ENCODE data around the gene RBM15. TPM values are rescaled to one million over a fixed set of nuclear protein-coding genes. Genes with fewer than 3 reads are reported as not detected.

RBM15 gene
- total RNA-seq, 1 experiment from 2014 or later: 44.0 TPM

GRCh38 chr1:110355321-110355720 is 16.1 kb downstream of the RBM15 start:
- H3K9ac ChIP-seq (ENCODE audit: low read length): no peak overlapping the region

More at GRCh38 chr1:110355321-110355720, 16.1 kb downstream of the RBM15 start:
- peaks cover 14% of the 10 kb centered on the region; the same call in 1 of the 2 replicates for H4K20me1 ChIP-seq (ENCODE audit: insufficient read depth)
- H3K4me1 ChIP-seq (ENCODE audit: control insufficient read depth in 1 of 2, insufficient read depth in 2 of 2, low read length in 2 of 2): peaks cover 6% of the 10 kb centered on the region in 2 experiments; a peak in 2 of 4 replicates
- no peaks in the 10 kb centered on the region for H3K9me3 ChIP-seq (ENCODE audit: control insufficient read depth in 1 of 2, insufficient read depth in 1 of 2, low read depth in 1 of 2, low read length in 2 of 2)
- ChIA-PET POLR2A (no interaction called here), CTCF (no interaction called here), RAD21 (ENCODE audit: low non-redundant PET in 1 of 2, low total read pairs in 2 of 2, uncharacterized antibody in 2 of 2, unreplicated experiment in 2 of 2) (no interaction called here)
- H3K9me2 ChIP-seq (ENCODE audit: insufficient read depth): no peaks in the 10 kb centered on the region
- no peak overlapping the region for H3K4me3 ChIP-seq (replicated peaks in 1 of 2; ENCODE audit: low read depth in 1 of 2, low read length in 2 of 2)
- intact Hi-C loops (cut with micrococcal nuclease): no loop called here
- no peak for DNase-seq (ENCODE audit: low read depth, low spot score)
- TF ChIP-seq SIN3A (IDR thresholded peaks at IDR 0.05; ENCODE audit: low read depth) (no peak), POLR2AphosphoS5 (IDR thresholded peaks at IDR 0.05; ENCODE audit: low read depth, low read length) (no peak), RAD21 (IDR thresholded peaks at IDR 0.05; ENCODE audit: low read depth) (no peak), EZH2 (IDR thresholded peaks at IDR 0.05) (no peak), CEBPB (IDR thresholded peaks at IDR 0.05; ENCODE audit: low read depth) (no peak), EZH2phosphoT487 (IDR thresholded peaks at IDR 0.05; ENCODE audit: borderline replicate concordance) (no peak), TCF7L2 (IDR thresholded peaks at IDR 0.05; ENCODE audit: borderline replicate concordance, extremely low read depth, insufficient read depth, insufficient read length) (no peak), CTCF (IDR thresholded peaks at IDR 0.05 in 2 of 3, conservative IDR thresholded peaks at IDR 0.05 in 1 of 3; ENCODE audit: borderline replicate concordance in 1 of 3, insufficient read depth in 1 of 3, low read depth in 2 of 3, low read length in 2 of 3) (no peak), ZNF274 (IDR thresholded peaks at IDR 0.05; ENCODE audit: low read depth, low read length) (no peak), CBX3 (IDR thresholded peaks at IDR 0.05; ENCODE audit: low read depth) (no peak), MAX (IDR thresholded peaks at IDR 0.05) (no peak), JUND (IDR thresholded peaks at IDR 0.05) (no peak), EGR1 (IDR thresholded peaks at IDR 0.05; ENCODE audit: low read depth) (no peak), FOSL1 (IDR thresholded peaks at IDR 0.05; ENCODE audit: low read depth) (no peak), YY1 (IDR thresholded peaks at IDR 0.05; ENCODE audit: extremely low read depth, insufficient replicate concordance, low read depth, low read length) (no peak), POLR2A (IDR thresholded peaks at IDR 0.05; ENCODE audit: borderline replicate concordance, extremely low read depth, insufficient read depth, insufficient read length) (no peak), ZFX (IDR thresholded peaks at IDR 0.05) (no peak)
- TF ChIP-seq, protein P1, sequence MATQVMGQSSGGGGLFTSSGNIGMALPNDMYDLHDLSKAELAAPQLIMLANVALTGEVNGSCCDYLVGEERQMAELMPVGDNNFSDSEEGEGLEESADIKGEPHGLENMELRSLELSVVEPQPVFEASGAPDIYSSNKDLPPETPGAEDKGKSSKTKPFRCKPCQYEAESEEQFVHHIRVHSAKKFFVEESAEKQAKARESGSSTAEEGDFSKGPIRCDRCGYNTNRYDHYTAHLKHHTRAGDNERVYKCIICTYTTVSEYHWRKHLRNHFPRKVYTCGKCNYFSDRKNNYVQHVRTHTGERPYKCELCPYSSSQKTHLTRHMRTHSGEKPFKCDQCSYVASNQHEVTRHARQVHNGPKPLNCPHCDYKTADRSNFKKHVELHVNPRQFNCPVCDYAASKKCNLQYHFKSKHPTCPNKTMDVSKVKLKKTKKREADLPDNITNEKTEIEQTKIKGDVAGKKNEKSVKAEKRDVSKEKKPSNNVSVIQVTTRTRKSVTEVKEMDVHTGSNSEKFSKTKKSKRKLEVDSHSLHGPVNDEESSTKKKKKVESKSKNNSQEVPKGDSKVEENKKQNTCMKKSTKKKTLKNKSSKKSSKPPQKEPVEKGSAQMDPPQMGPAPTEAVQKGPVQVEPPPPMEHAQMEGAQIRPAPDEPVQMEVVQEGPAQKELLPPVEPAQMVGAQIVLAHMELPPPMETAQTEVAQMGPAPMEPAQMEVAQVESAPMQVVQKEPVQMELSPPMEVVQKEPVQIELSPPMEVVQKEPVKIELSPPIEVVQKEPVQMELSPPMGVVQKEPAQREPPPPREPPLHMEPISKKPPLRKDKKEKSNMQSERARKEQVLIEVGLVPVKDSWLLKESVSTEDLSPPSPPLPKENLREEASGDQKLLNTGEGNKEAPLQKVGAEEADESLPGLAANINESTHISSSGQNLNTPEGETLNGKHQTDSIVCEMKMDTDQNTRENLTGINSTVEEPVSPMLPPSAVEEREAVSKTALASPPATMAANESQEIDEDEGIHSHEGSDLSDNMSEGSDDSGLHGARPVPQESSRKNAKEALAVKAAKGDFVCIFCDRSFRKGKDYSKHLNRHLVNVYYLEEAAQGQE (IDR thresholded peaks at IDR 0.05; ENCODE audit: low read depth): no peak
- H3K4me2 ChIP-seq (ENCODE audit: low read length): no peak overlapping the region
- H3K27ac ChIP-seq (ENCODE audit: low read depth, low read length): no peak overlapping the region
- H2AFZ ChIP-seq (ENCODE audit: low read depth, low read length, poor library complexity, severe bottlenecking): no peak overlapping the region
- no peaks in the 10 kb centered on the region for H3K27me3 ChIP-seq (ENCODE audit: insufficient read depth, low read length)
- no TSS peak for BruUV-seq (replicated peaks)
- H3K36me3 ChIP-seq (ENCODE audit: control insufficient read depth in 1 of 2, insufficient read depth in 2 of 2, low read length in 2 of 2): peaks cover 16 to 17% of the 10 kb centered on the region in 2 experiments; a peak in 3 of 4 replicates
- H3K79me2 ChIP-seq (ENCODE audit: insufficient read depth, low read length): peaks cover 98% of the 10 kb centered on the region
- ATAC-seq: no peak
